ENCODE data around the gene STXBP6. TPM values are rescaled to one million over a fixed set of nuclear protein-coding genes. Genes with fewer than 3 reads are reported as not detected.

The STXBP6 gene
- total RNA-seq, 1 donor from 2014 or later, result 4.9 TPM

- DNase-seq, result no peak
These were observed 169.3 kb downstream of the STXBP6 start for GRCh38 chr14:24880689-24881088.

- DNase-seq, result no peak
These were observed 170.1 kb downstream of the STXBP6 start for GRCh38 chr14:24879661-24880386.

GRCh38 chr14:24876996-24877395, 173.0 kb downstream of the STXBP6 start:
- no peak for DNase-seq

- no peak for DNase-seq
These were observed 173.7 kb downstream of the STXBP6 start for GRCh38 chr14:24875991-24876878.

GRCh38 chr14:24875203-24875838, 174.6 kb downstream of the STXBP6 start:
- DNase-seq, result no peak

GRCh38 chr14:24874514-24875202, 175.3 kb downstream of the STXBP6 start:
- DNase-seq, result no peak

GRCh38 chr14:24873551-24873950, 176.4 kb downstream of the STXBP6 start:
- no peak for DNase-seq

- DNase-seq, result no peak
These were observed 178.8 kb downstream of the STXBP6 start for GRCh38 chr14:24870949-24871701.

- DNase-seq, result no peak
These were observed 181.6 kb downstream of the STXBP6 start for GRCh38 chr14:24868389-24868788.

- no peak for DNase-seq
These were observed 183.8 kb downstream of the STXBP6 start for GRCh38 chr14:24866067-24866639.

- DNase-seq, result no peak
These were observed 185.8 kb downstream of the STXBP6 start for GRCh38 chr14:24863968-24864684.

GRCh38 chr14:24861083-24861630, 188.8 kb downstream of the STXBP6 start:
- DNase-seq, result no peak

GRCh38 chr14:24859559-24859958, 190.4 kb downstream of the STXBP6 start:
- no peak for DNase-seq

GRCh38 chr14:24858684-24859083, 191.3 kb downstream of the STXBP6 start:
- DNase-seq, result no peak

GRCh38 chr14:24858052-24858451, 191.9 kb downstream of the STXBP6 start:
- DNase-seq, result no peak

GRCh38 chr14:24857277-24857676, 192.7 kb downstream of the STXBP6 start:
- no peak for DNase-seq

- no peak for DNase-seq
These were observed 196.5 kb downstream of the STXBP6 start for GRCh38 chr14:24853446-24853845.

- no peak for DNase-seq
These were observed 197.5 kb downstream of the STXBP6 start for GRCh38 chr14:24852312-24853060.

GRCh38 chr14:24851837-24852236, 198.1 kb downstream of the STXBP6 start:
- no peak for DNase-seq

GRCh38 chr14:24851406-24851805, 198.5 kb downstream of the STXBP6 start:
- no peak for DNase-seq
